ENCODE measurements around the gene RPS3. TPM values are rescaled to one million over a fixed set of nuclear protein-coding genes. Genes with fewer than 3 reads are reported as not detected.

The RPS3 gene
- total and polyA plus RNA-seq, 2 of the 13 experiments (the other 11 are each of a cell fraction or from before 2014, with no cell fraction given): 2,143 to 3,616 TPM

DNA sequence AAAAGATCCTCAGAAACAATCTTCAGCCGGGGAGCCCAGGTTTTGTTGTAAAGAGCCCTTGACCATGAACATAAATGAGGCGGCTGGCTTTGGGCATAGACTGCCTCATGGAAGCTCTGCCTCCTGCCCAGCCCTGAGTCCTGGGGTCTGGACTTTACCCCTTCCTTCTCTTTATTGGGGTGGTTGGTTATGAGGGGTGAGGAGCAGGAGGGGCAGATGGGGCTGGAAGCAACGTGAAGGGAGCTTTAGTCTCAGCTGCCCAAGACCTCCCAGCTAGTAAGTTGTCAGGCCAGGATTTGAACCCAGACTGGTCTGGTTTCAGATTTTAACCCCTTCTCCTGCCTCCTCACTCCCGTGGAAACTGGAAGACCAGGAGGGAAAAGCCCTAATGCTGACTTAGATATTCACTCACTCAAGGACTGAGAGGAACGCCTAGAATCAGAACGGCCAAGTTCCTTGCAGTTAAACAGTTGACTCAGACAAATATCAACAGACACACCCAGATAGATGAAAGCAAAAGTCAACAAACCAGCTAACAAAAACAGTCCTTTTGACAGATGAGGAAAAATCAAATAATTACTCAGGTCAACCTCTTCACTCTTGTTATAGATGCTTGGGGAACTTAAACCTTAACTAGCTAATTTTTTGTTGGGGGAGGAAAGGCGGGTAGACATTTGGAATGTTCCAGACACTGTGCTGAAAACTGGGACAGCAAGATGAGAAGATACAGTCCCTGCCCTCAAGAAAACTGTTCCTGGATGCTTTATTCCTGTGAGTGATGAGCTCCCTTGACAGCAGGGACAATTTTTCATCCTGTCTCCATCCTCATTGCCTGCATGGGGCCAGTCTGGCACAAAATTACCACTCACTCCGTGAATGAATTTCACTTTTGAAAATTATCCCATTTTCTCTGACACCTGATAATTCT lies 27.1 kb upstream of the RPS3 start (continued):
- TF ChIP-seq ZNF207 (IDR thresholded peaks at IDR 0.05; ENCODE audit: borderline replicate concordance) (no peak), ZNF253 (CRISPR knock-in tag; IDR thresholded peaks at IDR 0.05; ENCODE audit: borderline replicate concordance) (no peak), ZNF136 (CRISPR knock-in tag; IDR thresholded peaks at IDR 0.05; ENCODE audit: low read depth) (no peak), ZSCAN31 (CRISPR knock-in tag; IDR thresholded peaks at IDR 0.05; ENCODE audit: low read depth) (no peak), NFKB2 (CRISPR knock-in tag; IDR thresholded peaks at IDR 0.05; ENCODE audit: borderline replicate concordance) (no peak), NCOR1 (IDR thresholded peaks at IDR 0.05; ENCODE audit: borderline replicate concordance, low read length) (no peak), PHB2 (IDR thresholded peaks at IDR 0.05; ENCODE audit: partially characterized antibody) (no peak), RELA (CRISPR knock-in tag; IDR thresholded peaks at IDR 0.05) (no peak), HOXA3 (CRISPR knock-in tag; IDR thresholded peaks at IDR 0.05) (no peak), NONO (IDR thresholded peaks at IDR 0.05) (no peak), NONO (CRISPR knock-in tag; conservative IDR thresholded peaks at IDR 0.05) (no peak), YY1 (IDR thresholded peaks at IDR 0.05; ENCODE audit: insufficient read depth, insufficient replicate concordance, low read depth, low read length) (no peak), SRSF1 (optimal IDR thresholded peaks at IDR 0.05; ENCODE audit: low read depth, low read length) (no peak), ZNF430 (CRISPR knock-in tag; IDR thresholded peaks at IDR 0.05) (no peak), MIER2 (CRISPR knock-in tag; IDR thresholded peaks at IDR 0.05) (no peak), ZNF180 (CRISPR knock-in tag; IDR thresholded peaks at IDR 0.05; ENCODE audit: borderline replicate concordance, low read depth) (no peak), ATF7-NPFF (CRISPR knock-in tag; IDR thresholded peaks at IDR 0.05; ENCODE audit: low read depth) (no peak), ZNF678 (CRISPR knock-in tag; IDR thresholded peaks at IDR 0.05) (no peak), ZNF382 (CRISPR knock-in tag; IDR thresholded peaks at IDR 0.05; ENCODE audit: borderline replicate concordance) (no peak), NCOA2 (CRISPR knock-in tag; IDR thresholded peaks at IDR 0.05) (0 out of 2 replicates have a peak, but pooled peaks have one; percentile 50), EHMT2 (IDR thresholded peaks at IDR 0.05; ENCODE audit: borderline replicate concordance, low read depth, low read length) (no peak)
- TF ChIP-seq, protein P1, sequence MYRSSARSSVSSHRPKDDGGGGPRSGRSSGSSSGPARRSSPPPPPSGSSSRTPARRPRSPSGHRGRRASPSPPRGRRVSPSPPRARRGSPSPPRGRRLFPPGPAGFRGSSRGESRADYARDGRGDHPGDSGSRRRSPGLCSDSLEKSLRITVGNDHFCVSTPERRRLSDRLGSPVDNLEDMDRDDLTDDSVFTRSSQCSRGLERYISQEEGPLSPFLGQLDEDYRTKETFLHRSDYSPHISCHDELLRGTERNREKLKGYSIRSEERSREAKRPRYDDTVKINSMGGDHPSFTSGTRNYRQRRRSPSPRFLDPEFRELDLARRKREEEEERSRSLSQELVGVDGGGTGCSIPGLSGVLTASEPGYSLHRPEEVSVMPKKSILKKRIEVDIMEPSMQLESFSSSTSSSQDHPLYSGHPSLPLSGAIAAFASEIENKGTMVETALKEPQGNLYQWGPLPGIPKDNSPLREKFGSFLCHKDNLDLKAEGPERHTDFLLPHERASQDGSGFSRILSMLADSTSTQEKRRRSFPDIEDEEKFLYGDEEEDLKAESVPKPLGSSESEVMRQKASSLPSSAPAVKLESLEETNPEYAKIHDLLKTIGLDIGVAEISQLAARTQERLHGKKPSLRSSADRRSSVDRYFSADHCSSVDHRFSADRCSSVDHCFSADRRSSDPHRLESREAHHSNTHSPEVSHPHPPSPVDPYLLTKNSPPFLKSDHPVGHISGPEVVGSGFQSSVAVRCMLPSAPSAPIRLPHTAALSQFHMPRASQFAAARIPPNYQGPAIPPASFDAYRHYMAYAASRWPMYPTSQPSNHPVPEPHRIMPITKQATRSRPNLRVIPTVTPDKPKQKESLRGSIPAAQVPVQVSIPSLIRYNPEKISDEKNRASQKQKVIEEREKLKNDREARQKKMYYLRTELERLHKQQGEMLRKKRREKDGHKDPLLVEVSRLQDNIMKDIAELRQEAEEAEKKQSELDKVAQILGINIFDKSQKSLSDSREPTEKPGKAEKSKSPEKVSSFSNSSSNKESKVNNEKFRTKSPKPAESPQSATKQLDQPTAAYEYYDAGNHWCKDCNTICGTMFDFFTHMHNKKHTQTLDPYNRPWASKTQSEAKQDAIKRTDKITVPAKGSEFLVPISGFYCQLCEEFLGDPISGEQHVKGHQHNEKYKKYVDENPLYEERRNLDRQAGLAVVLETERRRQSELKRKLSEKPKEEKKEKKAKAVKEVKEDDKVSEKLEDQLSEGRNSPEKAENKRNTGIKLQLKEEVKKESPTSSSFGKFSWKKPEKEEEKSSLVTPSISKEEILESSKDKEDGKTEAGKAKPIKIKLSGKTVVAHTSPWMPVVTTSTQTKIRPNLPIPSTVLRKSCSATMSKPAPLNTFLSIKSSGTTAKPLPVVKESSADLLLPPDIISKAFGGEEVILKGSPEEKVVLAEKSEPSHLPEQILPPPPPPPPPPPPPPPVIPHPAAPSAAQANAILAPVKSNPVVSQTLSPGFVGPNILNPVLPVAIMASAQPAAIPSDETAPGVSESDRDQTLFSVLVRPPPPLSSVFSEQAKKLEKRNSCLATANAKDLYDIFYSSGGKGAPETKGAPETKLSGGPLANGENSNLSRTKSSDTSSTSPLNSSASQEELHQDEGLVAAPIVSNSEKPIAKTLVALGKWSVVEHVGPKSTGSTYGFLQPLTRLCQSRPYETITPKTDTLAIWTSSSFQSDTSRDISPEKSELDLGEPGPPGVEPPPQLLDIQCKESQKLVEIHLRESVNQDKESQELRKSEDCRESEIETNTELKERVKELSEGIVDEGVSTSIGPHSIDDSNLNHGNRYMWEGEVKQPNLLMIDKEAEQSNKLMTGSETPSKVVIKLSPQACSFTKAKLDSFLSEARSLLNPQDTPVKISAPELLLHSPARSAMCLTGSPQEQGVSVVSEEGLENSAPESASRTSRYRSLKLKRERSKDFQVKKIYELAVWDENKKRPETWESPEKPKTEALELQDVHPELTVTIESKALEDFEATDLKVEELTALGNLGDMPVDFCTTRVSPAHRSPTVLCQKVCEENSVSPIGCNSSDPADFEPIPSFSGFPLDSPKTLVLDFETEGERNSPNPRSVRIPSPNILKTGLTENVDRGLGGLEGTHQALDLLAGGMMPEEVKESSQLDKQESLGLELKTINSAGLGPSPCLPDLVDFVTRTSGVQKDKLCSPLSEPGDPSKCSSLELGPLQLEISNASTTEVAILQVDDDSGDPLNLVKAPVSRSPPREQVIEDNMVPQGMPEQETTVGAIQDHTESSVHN (CRISPR knock-in tag; IDR thresholded peaks at IDR 0.05): no peak
- TF ChIP-seq, protein P2, sequence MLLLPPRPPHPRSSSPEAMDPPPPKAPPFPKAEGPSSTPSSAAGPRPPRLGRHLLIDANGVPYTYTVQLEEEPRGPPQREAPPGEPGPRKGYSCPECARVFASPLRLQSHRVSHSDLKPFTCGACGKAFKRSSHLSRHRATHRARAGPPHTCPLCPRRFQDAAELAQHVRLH (CRISPR knock-in tag; IDR thresholded peaks at IDR 0.05; ENCODE audit: borderline replicate concordance, low read depth): no peak

Measured in HepG2 (cell line).